Endothelial cell of umbilical vein (primary cell): ENCODE results near the gene NUTM1.
"Not testable (repeated sequence)": the region's sequence is repeated elsewhere in the genome, so short reads cannot be mapped to it uniquely, and the experiment has no call there.

Experiments used
- EZH2 ChIP-seq: IDR thresholded peaks from 2 replicates; pipeline ENCODE4 v1.6.1; 2012; ENCODE audit warnings: borderline replicate concordance, low read depth, mild to moderate bottlenecking, moderate library complexity, low read length, inconsistent platforms; ENCODE audit not compliant: severe bottlenecking
- FOS ChIP-seq: IDR thresholded peaks from 2 replicates; pipeline ENCODE4 v1.6.1; 2011; ENCODE audit warnings: mild to moderate bottlenecking, low read length, moderate library complexity, borderline replicate concordance; ENCODE audit not compliant: insufficient read depth
- GATA2 ChIP-seq: IDR thresholded peaks from 2 replicates; pipeline ENCODE4 v1.7.0; 2011; ENCODE audit warnings: low read depth, mild to moderate bottlenecking, moderate library complexity, mixed read lengths, low read length; ENCODE audit not compliant: insufficient read length, insufficient read depth
- JUN ChIP-seq: IDR thresholded peaks from 2 replicates; pipeline ENCODE4 v1.6.1; 2011; ENCODE audit warnings: borderline replicate concordance, low read depth; ENCODE audit not compliant: insufficient read length, insufficient read depth
- MYC ChIP-seq: IDR thresholded peaks from one replicate; pipeline ENCODE4 v1.6.1; 2011; ENCODE audit warnings: mild to moderate bottlenecking, low read depth, low read length
- POLR2A ChIP-seq: IDR thresholded peaks from 2 replicates; pipeline ENCODE4 v1.6.1; 2012; ENCODE audit warnings: low read depth, mild to moderate bottlenecking, control low read depth, low read length
- POLR2AphosphoS5 ChIP-seq: IDR thresholded peaks from 2 replicates; pipeline ENCODE4 v1.6.1; 2012; ENCODE audit warnings: low read depth, mild to moderate bottlenecking, control low read depth, low read length, moderate library complexity; ENCODE audit not compliant: insufficient read depth
- TF ChIP-seq, protein P1 (sequence below), 2 donors: IDR thresholded peaks; 1 replicate in 1 of 2; 2 replicates in 1 of 2; pipeline ENCODE4 v1.5.1; 2011; ENCODE audit warnings: low read length in 2 of 2, mild to moderate bottlenecking in 2 of 2, moderate library complexity in 2 of 2, control low read depth in 1 of 2, inconsistent platforms in 1 of 2, low read depth in 1 of 2; ENCODE audit not compliant: insufficient read depth in 1 of 2; ENCODE audit errors: extremely low read depth in 1 of 2
- TF ChIP-seq, protein P2 (sequence below): IDR thresholded peaks from 2 replicates; pipeline ENCODE4 v1.6.1; 2011; ENCODE audit not compliant: insufficient read depth, insufficient read length

DNA sequence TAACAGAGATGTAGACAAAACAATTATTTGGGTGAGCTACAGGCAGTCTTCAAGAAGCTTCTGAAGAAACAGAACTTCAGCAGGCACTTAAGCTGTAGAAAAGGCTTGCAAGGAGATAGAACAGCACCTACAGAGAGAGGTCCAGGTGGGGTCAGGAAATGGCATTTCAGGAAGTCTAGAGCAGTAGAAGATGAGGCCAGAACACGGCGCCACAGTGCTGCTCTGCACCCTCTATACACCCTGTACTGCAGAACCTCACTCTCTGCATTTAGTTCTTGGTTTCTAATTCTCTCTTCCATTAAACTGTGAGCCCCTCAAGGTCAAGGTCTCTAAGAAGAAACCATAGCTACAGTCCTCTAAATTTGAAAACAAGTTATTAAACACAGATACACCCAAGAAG, 49.9 kb downstream of the NUTM1 start:
- TF ChIP-seq EZH2, MYC, POLR2AphosphoS5, JUN, POLR2A, GATA2, FOS: not testable (repeated sequence)
- TF ChIP-seq, protein P1, sequence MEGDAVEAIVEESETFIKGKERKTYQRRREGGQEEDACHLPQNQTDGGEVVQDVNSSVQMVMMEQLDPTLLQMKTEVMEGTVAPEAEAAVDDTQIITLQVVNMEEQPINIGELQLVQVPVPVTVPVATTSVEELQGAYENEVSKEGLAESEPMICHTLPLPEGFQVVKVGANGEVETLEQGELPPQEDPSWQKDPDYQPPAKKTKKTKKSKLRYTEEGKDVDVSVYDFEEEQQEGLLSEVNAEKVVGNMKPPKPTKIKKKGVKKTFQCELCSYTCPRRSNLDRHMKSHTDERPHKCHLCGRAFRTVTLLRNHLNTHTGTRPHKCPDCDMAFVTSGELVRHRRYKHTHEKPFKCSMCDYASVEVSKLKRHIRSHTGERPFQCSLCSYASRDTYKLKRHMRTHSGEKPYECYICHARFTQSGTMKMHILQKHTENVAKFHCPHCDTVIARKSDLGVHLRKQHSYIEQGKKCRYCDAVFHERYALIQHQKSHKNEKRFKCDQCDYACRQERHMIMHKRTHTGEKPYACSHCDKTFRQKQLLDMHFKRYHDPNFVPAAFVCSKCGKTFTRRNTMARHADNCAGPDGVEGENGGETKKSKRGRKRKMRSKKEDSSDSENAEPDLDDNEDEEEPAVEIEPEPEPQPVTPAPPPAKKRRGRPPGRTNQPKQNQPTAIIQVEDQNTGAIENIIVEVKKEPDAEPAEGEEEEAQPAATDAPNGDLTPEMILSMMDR (IDR thresholded peaks at IDR 0.05; ENCODE audit: extremely low read depth in 1 of 2, insufficient read depth in 1 of 2, low read depth in 1 of 2, low read length in 2 of 2): not testable (repeated sequence)
- TF ChIP-seq, protein P2, sequence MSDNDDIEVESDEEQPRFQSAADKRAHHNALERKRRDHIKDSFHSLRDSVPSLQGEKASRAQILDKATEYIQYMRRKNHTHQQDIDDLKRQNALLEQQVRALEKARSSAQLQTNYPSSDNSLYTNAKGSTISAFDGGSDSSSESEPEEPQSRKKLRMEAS: not testable (repeated sequence)
